Ovary (tissue), 9 donors: ENCODE results near the gene GABBR1. TPM values are rescaled to one million over a fixed set of nuclear protein-coding genes. Genes with fewer than 3 reads are reported as not detected.

Experiments used
- DNase-seq, 5 donors: peaks; one replicate each; pipeline ENCODE4 v3.0.0-alpha.2; 2019 to 2020
- H3K27ac ChIP-seq, 2 donors: fragments of 200-600 bp; one replicate each; pipeline versions ENCODE4 v1.5.1 to v1.8.0; 2019 to 2022
- H3K27me3 ChIP-seq: fragments of 200-600 bp; one replicate; pipeline ENCODE4 v1.8.0; 2022
- H3K36me3 ChIP-seq: fragments of 200-600 bp; sonication (generic); one replicate; pipeline ENCODE4 v1.5.1; 2019
- H3K4me1 ChIP-seq: one replicate; pipeline ENCODE4 v1.8.1; 2013; ENCODE audit warnings: mild to moderate bottlenecking, moderate library complexity; ENCODE audit not compliant: insufficient read depth
- H3K4me3 ChIP-seq: fragments of 200-600 bp; sonication (generic); one replicate; pipeline ENCODE4 v1.5.1; 2017
- H3K9me3 ChIP-seq, 2 donors: fragments of 200-600 bp in 1 of 2; sonication (generic) in 1 of 2; one replicate each; pipeline versions ENCODE4 v1.5.1 to v1.8.1; 2013 to 2019; ENCODE audit warnings: mild to moderate bottlenecking in 1 of 2, moderate library complexity in 1 of 2
- EP300 ChIP-seq: sonication (generic); formaldehyde crosslinking; IDR thresholded peaks from one replicate; pipeline ENCODE4 v1.6.1; 2017; ENCODE audit warnings: antibody characterized with exemption
- POLR2A ChIP-seq: fragments of 450-650 bp; IDR thresholded peaks from one replicate; pipeline ENCODE4 v1.6.1; 2017; ENCODE audit warnings: antibody characterized with exemption, mild to moderate bottlenecking, moderate library complexity
- WGBS, 3 donors: extraction: QIAGEN DNeasy Blood & Tissue Kit in 1 of 3; methylation state at CpG; one replicate each; pipeline versions ENCODE4 v1.1.5 to v1.1.7; 2013 to 2017; 5-methylcytosine and 5-hydroxymethylcytosine counted together
- intact Hi-C, 4 donors: fragments of 100-400 bp; cut with DNase I; formaldehyde crosslinking; loops; one replicate each; pipeline versions ENCODE4 v1.11.0 to v1.15.1; 2022 to 2023
- polyA plus RNA-seq, 2 donors: library from polyadenylated mRNA; stranded (reverse); fragments of 200-250 nt in 1 of 2; fragments of 350-450 nt in 1 of 2; fragmentation: Illumina TruSeq in 1 of 2; extraction: RNeasy Lipid Tissue Mini Kit (QIAGEN cat#74804) in 1 of 2; gene quantifications; one replicate each; pipeline ENCODE4 v1.2.3, GENCODE V29; 2013 to 2014
- total RNA-seq, 7 donors: library from RNA; depleted of rRNA in 2 of 7; stranded (reverse); fragments of >200 nt in 2 of 7; fragmentation: NEBNext Ultra II Directional in 3 of 7; extraction: Animal tissue kit (Norgen Biotek cat#: 25700) in 3 of 7; gene quantifications; one replicate each; pipeline versions ENCODE4 v1.1.0 to v1.2.4, GENCODE V29; 2016 to 2023
- TF ChIP-seq, protein P1 (sequence below), 3 donors: fragments of 450-650 bp in 2 of 3; fragments of 200-600 bp in 1 of 3; IDR thresholded peaks; one replicate each; pipeline versions ENCODE4 v1.5.1 to v1.8.0; 2016 to 2022; ENCODE audit warnings: antibody characterized with exemption in 3 of 3, mild to moderate bottlenecking in 1 of 3
- donor health status: DM: no; HTN: no; CAD: no; lungs with moderate emphysema.
- donor health status: DM: no; HTN: no; CAD: no.
- donor health status: Bipolar disorder and iron deficiency.
- donor health status: DM: yes; HTN: yes; CAD: no.
- donor health status: DM: no; HTN: no; CAD: no.
- donor health status: DM: yes; HTN: yes; CAD: no.

Gene GABBR1
- total and polyA plus RNA-seq, 9 donors, result 23.0 to 80.0 (median 48.5) TPM

DNA sequence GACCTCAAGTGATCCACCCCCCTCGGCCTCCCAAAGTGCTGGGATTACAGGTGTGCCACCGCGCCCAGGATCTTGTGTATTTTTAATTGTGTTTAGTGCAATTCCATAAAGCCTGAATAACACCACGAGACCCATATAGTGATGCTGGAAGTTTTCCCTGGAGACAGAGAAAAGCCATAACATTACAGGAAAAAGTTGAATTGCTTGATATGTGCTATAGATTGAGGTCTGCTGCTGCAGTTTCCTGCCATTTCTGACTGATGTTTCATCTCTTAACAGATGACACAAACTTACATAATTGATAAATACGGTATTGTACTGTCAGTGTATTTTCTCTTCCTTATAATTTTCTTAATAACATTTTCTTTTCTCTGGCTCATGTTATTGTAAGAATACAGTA lies 66.1 kb downstream of the GABBR1 start:
- Histone ChIP-seq H3K4me3 (no peak overlapping the region), H3K36me3 (no peaks in the 10 kb centered on the region), H3K4me1 (no peaks in the 10 kb centered on the region), H3K9me3 (no peaks in the 10 kb centered on the region), H3K27me3 (no peaks in the 10 kb centered on the region), H3K27ac (no peak overlapping the region)
- no peak for TF ChIP-seq POLR2A
- TF ChIP-seq, protein P1, sequence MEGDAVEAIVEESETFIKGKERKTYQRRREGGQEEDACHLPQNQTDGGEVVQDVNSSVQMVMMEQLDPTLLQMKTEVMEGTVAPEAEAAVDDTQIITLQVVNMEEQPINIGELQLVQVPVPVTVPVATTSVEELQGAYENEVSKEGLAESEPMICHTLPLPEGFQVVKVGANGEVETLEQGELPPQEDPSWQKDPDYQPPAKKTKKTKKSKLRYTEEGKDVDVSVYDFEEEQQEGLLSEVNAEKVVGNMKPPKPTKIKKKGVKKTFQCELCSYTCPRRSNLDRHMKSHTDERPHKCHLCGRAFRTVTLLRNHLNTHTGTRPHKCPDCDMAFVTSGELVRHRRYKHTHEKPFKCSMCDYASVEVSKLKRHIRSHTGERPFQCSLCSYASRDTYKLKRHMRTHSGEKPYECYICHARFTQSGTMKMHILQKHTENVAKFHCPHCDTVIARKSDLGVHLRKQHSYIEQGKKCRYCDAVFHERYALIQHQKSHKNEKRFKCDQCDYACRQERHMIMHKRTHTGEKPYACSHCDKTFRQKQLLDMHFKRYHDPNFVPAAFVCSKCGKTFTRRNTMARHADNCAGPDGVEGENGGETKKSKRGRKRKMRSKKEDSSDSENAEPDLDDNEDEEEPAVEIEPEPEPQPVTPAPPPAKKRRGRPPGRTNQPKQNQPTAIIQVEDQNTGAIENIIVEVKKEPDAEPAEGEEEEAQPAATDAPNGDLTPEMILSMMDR (IDR thresholded peaks at IDR 0.05), result no peak
- no peak for TF ChIP-seq EP300
- DNase-seq, result no peak
- 65 to 82% (median 76%) methylated on average over 5 of the region's 5 CpGs for WGBS, 3 donors
- intact Hi-C loops, result no loop called here

DNA sequence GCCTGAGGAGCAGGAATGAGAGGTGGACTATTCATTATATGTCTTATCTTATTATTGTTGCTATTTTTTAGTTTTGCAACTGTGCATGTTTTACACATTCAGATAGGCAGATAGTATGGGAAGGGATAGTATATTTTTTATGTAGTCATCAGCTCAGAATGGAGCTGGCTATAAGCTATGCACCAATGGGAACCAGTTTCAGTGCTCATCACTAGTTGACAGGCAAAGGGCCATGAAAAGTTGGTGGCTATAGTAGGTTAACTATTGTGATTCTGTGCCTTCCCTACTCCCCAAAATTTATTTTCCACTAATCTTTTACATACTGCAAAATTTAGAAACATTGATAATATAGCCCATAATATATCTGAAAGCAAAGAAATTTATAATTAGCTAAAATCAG lies 68.1 kb downstream of the GABBR1 start:
- Histone ChIP-seq H3K9me3 (no peaks in the 10 kb centered on the region), H3K4me3 (no peak overlapping the region), H3K4me1 (no peaks in the 10 kb centered on the region), H3K27ac (no peak overlapping the region), H3K36me3 (no peaks in the 10 kb centered on the region), H3K27me3 (no peaks in the 10 kb centered on the region)
- DNase-seq, result no peak
- TF ChIP-seq EP300 (no peak), POLR2A (no peak)
- TF ChIP-seq, protein P1 (IDR thresholded peaks at IDR 0.05), result no peak
- intact Hi-C loops, result no loop called here

DNA sequence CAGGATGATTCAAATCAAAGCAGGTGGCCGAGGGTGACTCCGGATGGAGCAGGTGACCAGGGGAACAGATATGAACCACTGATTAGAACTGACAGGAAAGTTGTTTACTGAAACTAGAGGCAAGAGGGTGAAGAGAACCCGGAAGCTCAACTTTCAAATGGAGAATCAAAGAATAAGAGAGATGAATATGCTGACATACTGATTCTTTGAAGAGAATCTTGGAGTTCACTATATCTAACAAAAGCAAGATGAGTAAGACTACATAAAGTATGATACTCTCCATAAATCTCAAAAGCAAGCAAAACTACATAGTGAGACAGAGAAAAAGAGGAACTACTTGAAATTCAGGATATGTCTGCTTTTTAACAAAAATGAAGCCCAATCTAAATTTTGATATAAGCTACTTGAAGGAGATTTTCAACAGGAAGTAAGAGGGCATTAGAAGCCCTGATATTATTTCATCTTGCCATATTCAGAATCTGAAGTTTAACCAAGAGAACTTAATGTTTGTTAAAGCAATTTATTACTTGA lies 69.5 kb downstream of the GABBR1 start:
- intact Hi-C loops, result no loop called here
- WGBS, 3 donors, result 72 to 80% (median 73%) methylated on average over 3 of the region's 3 CpGs
- Histone ChIP-seq H3K36me3 (no peaks in the 10 kb centered on the region), H3K4me3 (no peak overlapping the region), H3K9me3 (no peaks in the 10 kb centered on the region), H3K4me1 (no peaks in the 10 kb centered on the region), H3K27ac (no peak overlapping the region), H3K27me3 (no peaks in the 10 kb centered on the region)
- no peak for DNase-seq
- TF ChIP-seq EP300 (no peak), POLR2A (no peak)
- TF ChIP-seq, protein P1 (IDR thresholded peaks at IDR 0.05), result no peak

DNA sequence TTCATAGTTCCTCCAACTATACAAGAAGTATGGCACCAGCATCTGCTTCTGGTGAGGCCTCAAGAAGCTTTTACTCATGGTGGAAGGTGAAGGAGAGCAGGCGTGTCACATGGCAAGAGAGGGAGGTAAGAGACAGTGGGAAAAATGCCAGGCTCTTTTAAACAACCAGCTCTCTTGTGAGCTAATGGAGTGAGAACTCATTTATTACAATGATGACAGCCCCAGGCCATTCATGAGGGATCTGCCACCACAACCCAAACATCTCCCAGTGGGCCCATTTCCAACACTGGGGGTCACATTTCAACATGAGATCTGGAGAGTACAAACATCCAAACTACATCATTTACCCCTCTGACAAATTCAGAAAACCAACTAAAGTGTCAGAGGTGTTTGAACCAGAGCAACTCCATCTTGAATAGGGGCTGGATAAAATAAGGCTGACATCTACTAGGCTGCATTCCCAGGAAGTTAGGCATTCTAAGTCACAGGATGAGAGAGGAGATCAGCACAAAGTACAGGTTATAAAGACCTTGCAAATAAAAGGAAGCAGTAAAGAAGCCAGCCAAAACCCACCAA lies 71.3 kb downstream of the GABBR1 start:
- TF ChIP-seq EP300 (no peak), POLR2A (no peak)
- TF ChIP-seq, protein P1 (IDR thresholded peaks at IDR 0.05), result no peak
- 47 to 70% (median 57%) methylated on average over 1 of the region's 1 CpG for WGBS, 3 donors

More for the DNA sequence above, 71.3 kb downstream of the GABBR1 start:
- Histone ChIP-seq H3K9me3 (no peaks in the 10 kb centered on the region), H3K27me3 (no peaks in the 10 kb centered on the region), H3K27ac (no peak overlapping the region), H3K36me3 (no peaks in the 10 kb centered on the region), H3K4me3 (no peak overlapping the region), H3K4me1 (no peaks in the 10 kb centered on the region)
- intact Hi-C loops, result no loop called here
- no peak for DNase-seq
